ENCODE measurements around the gene WNT2B. TPM values are rescaled to one million over a fixed set of nuclear protein-coding genes. Genes with fewer than 3 reads are reported as not detected.

Gene WNT2B
- total and polyA plus RNA-seq, 2 donors (not counting 3 experiments of a cell fraction or from before 2014, with no cell fraction given) = 1.5 to 3.6 TPM

DNA sequence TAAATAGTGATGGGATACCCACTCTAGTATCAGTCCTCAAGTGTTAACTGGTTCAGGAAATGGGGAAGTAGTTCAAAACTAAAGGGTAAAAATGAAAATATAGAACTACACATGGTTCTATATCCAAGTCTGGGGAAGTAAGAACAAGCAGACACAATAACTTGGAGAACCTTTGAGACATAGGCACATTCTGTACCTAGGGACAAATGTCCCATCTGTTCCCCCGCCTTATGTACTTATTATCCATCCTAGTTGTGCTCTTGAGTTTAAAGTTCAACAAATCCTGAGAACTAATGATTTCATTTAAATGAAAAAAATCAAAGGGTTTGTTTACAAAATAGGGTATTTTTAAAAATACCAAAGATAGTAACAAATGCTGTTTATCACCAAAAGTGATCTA, 32.5 kb downstream of the WNT2B start:
- BruUV-seq (replicated peaks) = no TSS peak
- Histone ChIP-seq H3K27ac (ENCODE audit: insufficient read depth, low read depth, low read length) (no peak overlapping the region), H3K4me2 (ENCODE audit: insufficient read depth, low read length) (no peak overlapping the region), H3K9me1 (replicated peaks; ENCODE audit: control insufficient read depth, extremely low read depth, insufficient read depth, low read length) (no peaks in the 10 kb centered on the region), H3K9ac (replicated peaks; ENCODE audit: extremely low read depth, insufficient read depth, low read length) (no peak overlapping the region), H3K4me1 (ENCODE audit: control insufficient read depth, extremely low read depth, insufficient read depth, low read length) (peaks cover 23% of the 10 kb centered on the region), H3K9me3 (replicated peaks; ENCODE audit: control insufficient read depth, insufficient read depth, low read length) (no peaks in the 10 kb centered on the region), H4K20me1 (replicated peaks; ENCODE audit: control insufficient read depth, extremely low read depth, insufficient read depth, low read length) (no peaks in the 10 kb centered on the region), H3K4me3 (replicated peaks in 1 of 3; ENCODE audit: insufficient read depth in 1 of 3, low read depth in 1 of 3, low read length in 3 of 3) (no peak overlapping the region), H3K79me2 (ENCODE audit: control insufficient read depth, insufficient read depth, low read length) (no peaks in the 10 kb centered on the region), H3K27me3 (ENCODE audit: control insufficient read depth in 2 of 2, insufficient read depth in 2 of 2, low read length in 2 of 2) (no peaks in the 10 kb centered on the region), H2AFZ (ENCODE audit: low read depth, low read length) (no peak overlapping the region), H3K36me3 (ENCODE audit: control insufficient read depth in 2 of 2, extremely low read depth in 1 of 2, insufficient read depth in 2 of 2, low read length in 2 of 2) (peaks cover 2 to 6% of the 10 kb centered on the region in 2 experiments)
- FAIRE-seq = no peak
- DNase-seq (ENCODE audit: low read depth, low spot score) = no peak
- ChIA-PET CTCF (interaction anchor here (1.0 to 3.2 kb wide), 5 partner anchors 9 to 73 kb away, joined by 4 to 19 read pairs (median 4); no protein-coding TSS in a partner anchor), POLR2A (no interaction called here)
- intact Hi-C loops (cut with micrococcal nuclease) (no loop called here), dilution Hi-C loops (cut with MboI; ENCODE audit: extremely low pct_ligation_motif_present, low sequenced_read_pairs) (no loop called here)
- TF ChIP-seq GATA2 (IDR thresholded peaks at IDR 0.05; ENCODE audit: insufficient read depth, insufficient read length, low read depth, low read length) (no peak), MYC (IDR thresholded peaks at IDR 0.05; ENCODE audit: low read depth, low read length) (no peak), JUN (IDR thresholded peaks at IDR 0.05; ENCODE audit: borderline replicate concordance, insufficient read depth, insufficient read length, low read depth) (no peak), FOS (IDR thresholded peaks at IDR 0.05; ENCODE audit: borderline replicate concordance, insufficient read depth, low read length) (no peak), POLR2AphosphoS5 (IDR thresholded peaks at IDR 0.05; ENCODE audit: insufficient read depth, low read depth, low read length) (no peak), EZH2 (IDR thresholded peaks at IDR 0.05; ENCODE audit: borderline replicate concordance, low read depth, low read length, severe bottlenecking) (no peak), POLR2A (IDR thresholded peaks at IDR 0.05; ENCODE audit: low read depth, low read length) (no peak)
- TF ChIP-seq, protein P1, sequence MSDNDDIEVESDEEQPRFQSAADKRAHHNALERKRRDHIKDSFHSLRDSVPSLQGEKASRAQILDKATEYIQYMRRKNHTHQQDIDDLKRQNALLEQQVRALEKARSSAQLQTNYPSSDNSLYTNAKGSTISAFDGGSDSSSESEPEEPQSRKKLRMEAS (IDR thresholded peaks at IDR 0.05; ENCODE audit: insufficient read depth, insufficient read length) = no peak
- TF ChIP-seq, protein P2, sequence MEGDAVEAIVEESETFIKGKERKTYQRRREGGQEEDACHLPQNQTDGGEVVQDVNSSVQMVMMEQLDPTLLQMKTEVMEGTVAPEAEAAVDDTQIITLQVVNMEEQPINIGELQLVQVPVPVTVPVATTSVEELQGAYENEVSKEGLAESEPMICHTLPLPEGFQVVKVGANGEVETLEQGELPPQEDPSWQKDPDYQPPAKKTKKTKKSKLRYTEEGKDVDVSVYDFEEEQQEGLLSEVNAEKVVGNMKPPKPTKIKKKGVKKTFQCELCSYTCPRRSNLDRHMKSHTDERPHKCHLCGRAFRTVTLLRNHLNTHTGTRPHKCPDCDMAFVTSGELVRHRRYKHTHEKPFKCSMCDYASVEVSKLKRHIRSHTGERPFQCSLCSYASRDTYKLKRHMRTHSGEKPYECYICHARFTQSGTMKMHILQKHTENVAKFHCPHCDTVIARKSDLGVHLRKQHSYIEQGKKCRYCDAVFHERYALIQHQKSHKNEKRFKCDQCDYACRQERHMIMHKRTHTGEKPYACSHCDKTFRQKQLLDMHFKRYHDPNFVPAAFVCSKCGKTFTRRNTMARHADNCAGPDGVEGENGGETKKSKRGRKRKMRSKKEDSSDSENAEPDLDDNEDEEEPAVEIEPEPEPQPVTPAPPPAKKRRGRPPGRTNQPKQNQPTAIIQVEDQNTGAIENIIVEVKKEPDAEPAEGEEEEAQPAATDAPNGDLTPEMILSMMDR (IDR thresholded peaks at IDR 0.05; ENCODE audit: extremely low read depth in 1 of 2, insufficient read depth in 1 of 2, low read depth in 1 of 2, low read length in 2 of 2) = no peak
